Motor neuron (in vitro differentiated cells): ENCODE data around the gene PLIN4. TPM values are rescaled to one million over a fixed set of nuclear protein-coding genes. Genes with fewer than 3 reads are reported as not detected.
"Not testable (repeated sequence)": the region's sequence is repeated elsewhere in the genome, so short reads cannot be mapped to it uniquely, and the experiment has no call there.

Experiments
- ATAC-seq, 8 experiments: fragments of 200-7000 bp; cut with Tn5 transposase; replicated peaks in 6 of 8; 2 replicates each; pipeline ENCODE4 v1.8.0; 2021; ENCODE audit warnings: mild to moderate bottlenecking in 8 of 8, moderate library complexity in 8 of 8
- H3K27ac ChIP-seq, 2 donors: fragments of 250-450 bp; sonication (Bioruptor Pico); 2 replicates each; pipeline ENCODE4 v1.9.0; 2021; ENCODE audit warnings: antibody characterized with exemption in 2 of 2, mild to moderate bottlenecking in 2 of 2, moderate library complexity in 1 of 2
- H3K4me1 ChIP-seq, 2 donors: fragments of 250-450 bp; sonication (Bioruptor Pico); replicated peaks in 1 of 2; 2 replicates each; pipeline ENCODE4 v1.6.1; 2021; ENCODE audit warnings: antibody characterized with exemption in 2 of 2, mild to moderate bottlenecking in 2 of 2, moderate library complexity in 1 of 2
- H3K4me3 ChIP-seq, 5 donors: fragments of 250-450 bp; sonication (Bioruptor Pico); 2 replicates each; pipeline ENCODE4 v1.9.0; 2021; ENCODE audit warnings: antibody characterized with exemption in 5 of 5, mild to moderate bottlenecking in 5 of 5, moderate library complexity in 4 of 5
- WGBS, 10 experiments: fragments of 450-650 bp; shearing (Covaris generic); methylation state at CpG; one replicate each; pipeline ENCODE4 v1.0.0; 2022; 5-methylcytosine and 5-hydroxymethylcytosine counted together
- in situ Hi-C, 9 experiments: fragments of 400-800 bp; cut with MboI; loops; one replicate each; pipeline ENCODE4 v1.15.0; 2021; ENCODE audit warnings: low sequenced_read_pairs in 9 of 9, low pct_unique_long_range_greater_than_20kb in 2 of 9; ENCODE audit not compliant: unreplicated experiment in 9 of 9
- total RNA-seq, 8 experiments: library from RNA; unstranded; fragments of 300-600 nt; gene quantifications; 2 replicates each; pipeline versions ENCODE4 v1.2.3 to v1.2.4, GENCODE V29; 2022

The PLIN4 gene
- total RNA-seq, 8 experiments from 2014 or later, result 0.11 to 1.1 (median 0.50) TPM

- 80 to 100% (median 96%) methylated on average over 3 to 11 of the region's 12 CpGs; no CpG with 5 or more reads in 2 of the 10 experiments for WGBS, 10 experiments
- in situ Hi-C loops, H3K27ac ChIP-seq, H3K4me1 ChIP-seq, H3K4me3 ChIP-seq, ATAC-seq: not testable (repeated sequence)
Measured at GRCh38 chr19:4541806-4542145, 23.5 kb upstream of the PLIN4 start.

- no peak for ATAC-seq
- Histone ChIP-seq H3K4me1 (no peaks in the 10 kb centered on the region), H3K4me3 (no peak overlapping the region), H3K27ac (no peak overlapping the region)
- WGBS, 10 experiments, result 23 to 100% (median 87%) methylated on average over 1 to 8 of the region's 12 CpGs; no CpG with 5 or more reads in 1 of the 10 experiments
- in situ Hi-C loops, result no loop called here
Measured at GRCh38 chr19:4541114-4541805, 23.0 kb upstream of the PLIN4 start.

GRCh38 chr19:4539693-4540581 is 21.7 kb upstream of the PLIN4 start, which contains the start of gene LRG1:
Gene LRG1, minus strand, starts transcription at chr19:4540036. Its CDS starts 23 bp downstream, at chr19:4540013.
- Histone ChIP-seq H3K4me1 (peaks cover 0 to 2% of the 10 kb centered on the region in 2 donors), H3K4me3 (no peak within 1 kb of the TSS), H3K27ac (no peak within 1 kb of the TSS)
- peak in 3 of 8 experiments; percentile 31 to 59 (median 34) for ATAC-seq
- WGBS, 10 experiments, result 0 to 90% (median 80%) methylated on average over 1 to 4 of the region's 14 CpGs; no CpG with 5 or more reads in 3 of the 10 experiments
- in situ Hi-C loops, result no loop called here

- in situ Hi-C loops, result no loop called here
- WGBS, 10 experiments, result 58 to 100% (median 69%) methylated on average over 1 to 2 of the region's 3 CpGs; no CpG with 5 or more reads in 6 of the 10 experiments
- ATAC-seq, result no peak
- Histone ChIP-seq H3K4me1 (peaks cover 0 to 2% of the 10 kb centered on the region in 2 donors), H3K4me3 (no peak overlapping the region), H3K27ac (no peak overlapping the region)
Measured at GRCh38 chr19:4539169-4539692, 20.9 kb upstream of the PLIN4 start.

GRCh38 chr19:4538601-4538954 is 20.3 kb upstream of the PLIN4 start:
- Histone ChIP-seq H3K4me1 (peaks cover 0 to 2% of the 10 kb centered on the region in 2 donors), H3K27ac (no peak overlapping the region), H3K4me3 (no peak overlapping the region)
- in situ Hi-C loops, result no loop called here
- no peak for ATAC-seq
- WGBS, 10 experiments, result 67 to 92% (median 85%) methylated on average over 3 to 11 of the region's 13 CpGs; no CpG with 5 or more reads in 7 of the 10 experiments

GRCh38 chr19:4537953-4538600 is 19.8 kb upstream of the PLIN4 start:
- H3K4me3 ChIP-seq, result no peak overlapping the region
- WGBS, 10 experiments, result 71 to 100% (median 89%) methylated on average over 1 to 15 of the region's 27 CpGs; no CpG with 5 or more reads in 6 of the 10 experiments
- H3K27ac ChIP-seq, result no peak overlapping the region
- peaks cover 0 to 2% of the 10 kb centered on the region in 2 donors for H3K4me1 ChIP-seq
- in situ Hi-C loops, result no loop called here
- no peak for ATAC-seq

GRCh38 chr19:4536798-4537197 is 18.5 kb upstream of the PLIN4 start:
- 41 to 70% (median 59%) methylated on average over 1 to 3 of the region's 5 CpGs; no CpG with 5 or more reads in 6 of the 10 experiments for WGBS, 10 experiments
- H3K27ac ChIP-seq, result no peak overlapping the region

GRCh38 chr19:4534836-4535658 is 16.8 kb upstream of the PLIN4 start, which contains the start of gene PLIN5:
Gene PLIN5, minus strand, starts transcription at chr19:4535224. Its CDS starts 1,150 bp downstream, at chr19:4534074.
- peaks cover 0 to 2% of the 10 kb centered on the region in 2 donors for H3K4me1 ChIP-seq
- ATAC-seq, result peak; percentile 74 to 95 (median 92)
- WGBS, 10 experiments, result 8 to 100% (median 12%) methylated on average over 1 to 21 of the region's 49 CpGs; no CpG with 5 or more reads in 1 of the 10 experiments
- H3K27ac ChIP-seq, result no peak within 1 kb of the TSS
- in situ Hi-C loops, result no loop called here
- peak within 1 kb of the TSS; percentile 2 to 17 (median 10) for H3K4me3 ChIP-seq

More at GRCh38 chr19:4536798-4537197, 18.5 kb upstream of the PLIN4 start:
- no peak for ATAC-seq
- Histone ChIP-seq H3K4me3 (no peak overlapping the region), H3K4me1 (peaks cover 0 to 2% of the 10 kb centered on the region in 2 donors)
- in situ Hi-C loops, result no loop called here

- Histone ChIP-seq H3K27ac (no peak overlapping the region), H3K4me1 (peaks cover 0 to 2% of the 10 kb centered on the region in 2 donors), H3K4me3 (no peak overlapping the region)
- no peak for ATAC-seq
- 78 to 100% (median 93%) methylated on average over 2 to 5 of the region's 9 CpGs; no CpG with 5 or more reads in 3 of the 10 experiments for WGBS, 10 experiments
- in situ Hi-C loops, result no loop called here
Measured at GRCh38 chr19:4533835-4534424, 15.6 kb upstream of the PLIN4 start.

- no peak for ATAC-seq
- WGBS, 10 experiments, result 55 to 92% (median 70%) methylated on average over 1 to 4 of the region's 9 CpGs; no CpG with 5 or more reads in 5 of the 10 experiments
- Histone ChIP-seq H3K4me1 (peaks cover 0 to 2% of the 10 kb centered on the region in 2 donors), H3K4me3 (no peak overlapping the region), H3K27ac (no peak overlapping the region)
- in situ Hi-C loops, result no loop called here
Measured at GRCh38 chr19:4533334-4533733, 15.0 kb upstream of the PLIN4 start.

- WGBS, 10 experiments, result 48 to 81% (median 60%) methylated on average over 1 to 4 of the region's 28 CpGs; no CpG with 5 or more reads in 5 of the 10 experiments
- no peak for ATAC-seq
Measured at GRCh38 chr19:4531562-4532165, 13.4 kb upstream of the PLIN4 start.

More at GRCh38 chr19:4531562-4532165, 13.4 kb upstream of the PLIN4 start:
- Histone ChIP-seq H3K4me3 (no peak overlapping the region), H3K27ac (no peak overlapping the region), H3K4me1 (peaks cover 0 to 2% of the 10 kb centered on the region in 2 donors)
- in situ Hi-C loops, result no loop called here
